SK-N-MC (cell line): Measurements from ENCODE around the gene SERPINA7.

Experiments used
- EZH2 ChIP-seq: fragments of 200-600 bp; sonication (generic); IDR thresholded peaks from one replicate; pipeline ENCODE4 v1.6.1; 2017; ENCODE audit warnings: antibody characterized with exemption
- FOXP2 ChIP-seq: optimal IDR thresholded peaks from 2 replicates; pipeline ENCODE3; 2011; ENCODE audit warnings: mild to moderate bottlenecking, moderate library complexity; ENCODE audit not compliant: insufficient read depth; ENCODE audit errors: extremely low read length, control extremely low read depth
- POLR2AphosphoS5 ChIP-seq: IDR thresholded peaks from 2 replicates; pipeline ENCODE4 v1.6.1; 2012; ENCODE audit warnings: mild to moderate bottlenecking, low read depth, low read length, borderline replicate concordance

GRCh38 chrX:106007815-106008214, 30.7 kb downstream of the SERPINA7 start:
- TF ChIP-seq POLR2AphosphoS5 = no peak
- TF ChIP-seq FOXP2 = no peak
- TF ChIP-seq EZH2 = no peak
